Endothelial cell (in vitro differentiated cells): ENCODE results near the gene ZFAND2B. TPM values are rescaled to one million over a fixed set of nuclear protein-coding genes. Genes with fewer than 3 reads are reported as not detected.
"Not testable (repeated sequence)": the region's sequence is repeated elsewhere in the genome, so short reads cannot be mapped to it uniquely, and the experiment has no call there.

Experiments used
- DNase-seq: peaks from one replicate; pipeline ENCODE4 v3.0.0; 2021; ENCODE audit warnings: low spot score
- H3K27ac Mint-ChIP-seq: one replicate; pipeline ENCODE4 v1.8.0; 2021; ENCODE audit warnings: mixed read lengths, inconsistent platforms; ENCODE audit not compliant: unreplicated experiment
- H3K27me3 Mint-ChIP-seq: one replicate; pipeline ENCODE4 v1.8.0; 2021; ENCODE audit warnings: mild to moderate bottlenecking, moderate library complexity, mixed read lengths, inconsistent platforms; ENCODE audit not compliant: unreplicated experiment
- H3K36me3 Mint-ChIP-seq: one replicate; pipeline ENCODE4 v1.8.0; 2021; ENCODE audit warnings: mild to moderate bottlenecking, low read depth, mixed read lengths, inconsistent platforms; ENCODE audit not compliant: unreplicated experiment
- H3K4me1 Mint-ChIP-seq: one replicate; pipeline ENCODE4 v1.8.0; 2021; ENCODE audit warnings: mild to moderate bottlenecking, mixed read lengths, inconsistent platforms; ENCODE audit not compliant: unreplicated experiment
- H3K4me3 Mint-ChIP-seq: one replicate; pipeline ENCODE4 v1.8.0; 2021; ENCODE audit warnings: mild to moderate bottlenecking, mixed read lengths, inconsistent platforms; ENCODE audit not compliant: unreplicated experiment
- H3K9me3 Mint-ChIP-seq: one replicate; pipeline ENCODE4 v1.8.0; 2021; ENCODE audit warnings: mixed read lengths, inconsistent platforms; ENCODE audit not compliant: unreplicated experiment
- CTCF ChIP-seq: fragments of 200-600 bp; sonication (generic); IDR thresholded peaks from one replicate; pipeline ENCODE4 v1.5.0; 2021; ENCODE audit warnings: antibody characterized with exemption; ENCODE audit not compliant: unreplicated experiment
- total RNA-seq: library from RNA; stranded (reverse); fragmentation: NEBNext Ultra II Directional; extraction: Animal tissue kit (Norgen Biotek cat#: 25700); gene quantifications from one replicate; pipeline ENCODE4 v1.2.1, GENCODE V29; 2021; ENCODE audit not compliant: unreplicated experiment

Gene ZFAND2B
- total RNA-seq, 1 donor from 2014 or later: 39.7 TPM

- Mint-ChIP-seq H3K27ac (no peak overlapping the region), H3K9me3 (no peaks in the 10 kb centered on the region), H3K36me3 (no peaks in the 10 kb centered on the region), H3K4me3 (no peak overlapping the region), H3K4me1 (peaks cover 5% of the 10 kb centered on the region), H3K27me3 (peaks cover 1% of the 10 kb centered on the region)
- DNase-seq: no peak
- TF ChIP-seq CTCF: no peak
Observed at GRCh38 chr2:219197388-219197787, 9.2 kb upstream of the ZFAND2B start.

GRCh38 chr2:219198974-219199373, 7.6 kb upstream of the ZFAND2B start:
- H3K27me3 Mint-ChIP-seq: peaks cover 4% of the 10 kb centered on the region
- H3K36me3 Mint-ChIP-seq: no peaks in the 10 kb centered on the region
- no peak for TF ChIP-seq CTCF
- peaks cover 5% of the 10 kb centered on the region for H3K4me1 Mint-ChIP-seq
- H3K4me3 Mint-ChIP-seq: no peak overlapping the region
- H3K27ac Mint-ChIP-seq: no peak overlapping the region
- no peaks in the 10 kb centered on the region for H3K9me3 Mint-ChIP-seq
- DNase-seq: no peak

GRCh38 chr2:219199470-219200211, 6.9 kb upstream of the ZFAND2B start:
- no peak overlapping the region for H3K27ac Mint-ChIP-seq
- no peak for DNase-seq
- peaks cover 4% of the 10 kb centered on the region for H3K27me3 Mint-ChIP-seq
- no peak for TF ChIP-seq CTCF
- peaks cover 5% of the 10 kb centered on the region for H3K4me1 Mint-ChIP-seq
- H3K36me3 Mint-ChIP-seq: no peaks in the 10 kb centered on the region
- H3K9me3 Mint-ChIP-seq: no peaks in the 10 kb centered on the region
- no peak overlapping the region for H3K4me3 Mint-ChIP-seq

- H3K27me3 Mint-ChIP-seq, H3K4me3 Mint-ChIP-seq, H3K36me3 Mint-ChIP-seq, H3K4me1 Mint-ChIP-seq, DNase-seq, H3K9me3 Mint-ChIP-seq: not testable (repeated sequence)
- peak overlapping the region; percentile 42 for H3K27ac Mint-ChIP-seq
Observed at GRCh38 chr2:219200502-219201326, 5.9 kb upstream of the ZFAND2B start.

GRCh38 chr2:219201331-219201730, 5.3 kb upstream of the ZFAND2B start:
- H3K9me3 Mint-ChIP-seq, H3K4me1 Mint-ChIP-seq, DNase-seq, H3K4me3 Mint-ChIP-seq, H3K27me3 Mint-ChIP-seq, H3K36me3 Mint-ChIP-seq, H3K27ac Mint-ChIP-seq: not testable (repeated sequence)
